HepG2 (cell line): ENCODE results near the gene NOTUM. TPM values are rescaled to one million over a fixed set of nuclear protein-coding genes. Genes with fewer than 3 reads are reported as not detected.

ENCODE experiments used
- AFF4 ChIP-seq: sonication (generic); formaldehyde crosslinking; IDR thresholded peaks from 2 replicates; pipeline ENCODE4 v1.4.0; 2020; ENCODE audit warnings: missing genetic modification reagents
- FOXK1 ChIP-seq: sonication (generic); formaldehyde crosslinking; IDR thresholded peaks from 2 replicates; pipeline ENCODE4 v1.4.0; 2020; ENCODE audit warnings: low read depth, missing genetic modification reagents, borderline replicate concordance
- GABPB1 ChIP-seq: IDR thresholded peaks from 2 replicates; pipeline ENCODE4 v1.6.1; 2016; ENCODE audit warnings: mild to moderate bottlenecking, missing genetic modification reagents, moderate library complexity, missing compliant biosample characterization
- KLF15 ChIP-seq: sonication (generic); formaldehyde crosslinking; IDR thresholded peaks from 2 replicates; pipeline ENCODE4 v1.8.1; 2023; ENCODE audit warnings: borderline replicate concordance, mild to moderate bottlenecking, inconsistent platforms, missing genetic modification reagents, mixed read lengths
- MEF2D ChIP-seq: sonication (generic); formaldehyde crosslinking; IDR thresholded peaks from 2 replicates; pipeline ENCODE4 v1.5.1; 2020; ENCODE audit warnings: mild to moderate bottlenecking, missing genetic modification reagents
- NCOA1 ChIP-seq: sonication (generic); formaldehyde crosslinking; IDR thresholded peaks from 2 replicates; pipeline ENCODE4 v1.9.0; 2021; ENCODE audit warnings: missing genetic modification reagents
- PITX1 ChIP-seq: sonication (generic); formaldehyde crosslinking; IDR thresholded peaks from 2 replicates; pipeline ENCODE4 v1.5.1; 2020; ENCODE audit warnings: mild to moderate bottlenecking, missing genetic modification reagents
- POLR2A ChIP-seq, 2 experiments: IDR thresholded peaks; 2 replicates each; pipeline ENCODE4 v1.6.1; 2011; ENCODE audit warnings: low read depth in 2 of 2, low read length in 2 of 2, mild to moderate bottlenecking in 1 of 2, moderate library complexity in 1 of 2; ENCODE audit not compliant: insufficient read depth in 1 of 2
- SIN3B ChIP-seq: fragments of 150-350 bp; IDR thresholded peaks from 2 replicates; pipeline ENCODE4 v1.6.1; 2014; ENCODE audit warnings: low read length
- SMAD1 ChIP-seq: sonication (generic); formaldehyde crosslinking; IDR thresholded peaks from 2 replicates; pipeline ENCODE4 v1.4.0; 2020; ENCODE audit warnings: missing genetic modification reagents, low read depth, mild to moderate bottlenecking, borderline replicate concordance
- SNAI1 ChIP-seq: sonication (generic); formaldehyde crosslinking; IDR thresholded peaks from 2 replicates; pipeline ENCODE4 v1.5.0; 2020; ENCODE audit warnings: mild to moderate bottlenecking, missing genetic modification reagents, borderline replicate concordance
- SUZ12 ChIP-seq: fragments of 150-350 bp; IDR thresholded peaks from 2 replicates; pipeline ENCODE4 v1.6.1; 2014; ENCODE audit warnings: low read depth, low read length
- TOE1 ChIP-seq: sonication (generic); formaldehyde crosslinking; IDR thresholded peaks from 2 replicates; pipeline ENCODE4 v1.4.0; 2020; ENCODE audit warnings: mild to moderate bottlenecking, missing genetic modification reagents
- ZFP82 ChIP-seq: sonication (generic); formaldehyde crosslinking; IDR thresholded peaks from 2 replicates; pipeline ENCODE4 v1.5.1; 2020; ENCODE audit warnings: mild to moderate bottlenecking, missing genetic modification reagents, borderline replicate concordance
- ZNF24 ChIP-seq: fragments of 450-650 bp; IDR thresholded peaks from 2 replicates; pipeline ENCODE4 v1.6.1; 2017; ENCODE audit warnings: antibody characterized with exemption, mild to moderate bottlenecking
- ZNF431 ChIP-seq: sonication (generic); formaldehyde crosslinking; IDR thresholded peaks from 2 replicates; pipeline ENCODE4 v1.9.0; 2022; ENCODE audit warnings: missing genetic modification reagents, low read depth, mild to moderate bottlenecking, borderline replicate concordance
- ZNF512 ChIP-seq: sonication (generic); formaldehyde crosslinking; IDR thresholded peaks from 2 replicates; pipeline ENCODE4 v1.4.0; 2020; ENCODE audit warnings: mild to moderate bottlenecking, missing genetic modification reagents
- ZNF879 ChIP-seq: sonication (generic); formaldehyde crosslinking; IDR thresholded peaks from 2 replicates; pipeline ENCODE4 v1.8.1; 2023; ENCODE audit warnings: missing genetic modification reagents
- ZZZ3 ChIP-seq: sonication (generic); formaldehyde crosslinking; IDR thresholded peaks from 2 replicates; pipeline ENCODE4 v1.4.0; 2020; ENCODE audit warnings: missing genetic modification reagents, mild to moderate bottlenecking, borderline replicate concordance
- polyA plus RNA-seq, 8 experiments: library from polyadenylated mRNA; depleted of rRNA in 3 of 8; stranded (reverse) in 7 of 8; unstranded in 1 of 8; fragments of >200 nt; fragmentation: Illumina TruSeq in 4 of 8; extraction: Trizol in 4 of 8; gene quantifications; 2 replicates each; pipeline versions ENCODE4 v1.2.1 to v1.2.3, GENCODE V29; 2011 to 2016; ENCODE audit warnings: low read depth in 4 of 8, missing spikeins in 1 of 8, mixed read lengths in 1 of 8; ENCODE audit not compliant: insufficient read depth in 1 of 8
- total RNA-seq, 5 experiments: library from RNA; depleted of rRNA; stranded (reverse); fragments of >200 nt; fragmentation: Illumina TruSeq; extraction: Trizol; gene quantifications; 2 replicates each; pipeline ENCODE4 v1.2.3, GENCODE V29; 2016; ENCODE audit warnings: low read depth in 1 of 5
- TF ChIP-seq, protein P1 (sequence below): sonication (generic); formaldehyde crosslinking; conservative IDR thresholded peaks from 2 replicates; pipeline ENCODE4 v1.8.0; 2022; ENCODE audit warnings: low read depth, missing genetic modification reagents

NOTUM gene
- total and polyA plus RNA-seq, 2 of the 13 experiments (the other 11 are each of a cell fraction or from before 2014, with no cell fraction given) = 150 to 160 TPM

- TF ChIP-seq ZNF431 (CRISPR knock-in tag) (no peak), ZNF512 (CRISPR knock-in tag) (no peak), ZNF24 (no peak), ZFP82 (CRISPR knock-in tag) (no peak), FOXK1 (CRISPR knock-in tag) (peak; percentile 86; the same call in 1 of the 2 replicates), SIN3B (no peak), SMAD1 (CRISPR knock-in tag) (peak; percentile 95; the same call in 1 of the 2 replicates), ZNF879 (CRISPR knock-in tag) (no peak), SUZ12 (no peak), NCOA1 (CRISPR knock-in tag) (no peak), POLR2A (IDR thresholded peaks at IDR 0.05; ENCODE audit: insufficient read depth in 1 of 2, low read depth in 2 of 2, low read length in 2 of 2) (peak in 1 of 2 experiments; percentile 93; a peak in 2 of 4 replicates), PITX1 (CRISPR knock-in tag) (peak; percentile 73; the same call in 1 of the 2 replicates), MEF2D (CRISPR knock-in tag) (peak; percentile 70; the same call in 1 of the 2 replicates), GABPB1 (CRISPR knock-in tag) (peak; percentile 66), KLF15 (CRISPR knock-in tag) (no peak), TOE1 (CRISPR knock-in tag) (no peak), ZZZ3 (CRISPR knock-in tag) (peak; percentile 82), AFF4 (CRISPR knock-in tag) (peak; percentile 81; the same call in 1 of the 2 replicates), SNAI1 (peak; percentile 76; the same call in 1 of the 2 replicates)
- TF ChIP-seq, protein P1, sequence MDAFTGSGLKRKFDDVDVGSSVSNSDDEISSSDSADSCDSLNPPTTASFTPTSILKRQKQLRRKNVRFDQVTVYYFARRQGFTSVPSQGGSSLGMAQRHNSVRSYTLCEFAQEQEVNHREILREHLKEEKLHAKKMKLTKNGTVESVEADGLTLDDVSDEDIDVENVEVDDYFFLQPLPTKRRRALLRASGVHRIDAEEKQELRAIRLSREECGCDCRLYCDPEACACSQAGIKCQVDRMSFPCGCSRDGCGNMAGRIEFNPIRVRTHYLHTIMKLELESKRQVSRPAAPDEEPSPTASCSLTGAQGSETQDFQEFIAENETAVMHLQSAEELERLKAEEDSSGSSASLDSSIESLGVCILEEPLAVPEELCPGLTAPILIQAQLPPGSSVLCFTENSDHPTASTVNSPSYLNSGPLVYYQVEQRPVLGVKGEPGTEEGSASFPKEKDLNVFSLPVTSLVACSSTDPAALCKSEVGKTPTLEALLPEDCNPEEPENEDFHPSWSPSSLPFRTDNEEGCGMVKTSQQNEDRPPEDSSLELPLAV (CRISPR knock-in tag) = no peak
Measured at GRCh38 chr17:81909966-81910839, 50.8 kb downstream of the NOTUM start (continued).
